HFF-Myc (cell line): ENCODE results near the gene TBC1D8.

ENCODE experiments used
- DNase-seq: peaks from one replicate; pipeline ENCODE4 v3.0.0-alpha.2; 2011; ENCODE audit warnings: low read depth; ENCODE audit errors: extremely low read depth
- H3K4me3 ChIP-seq: replicated peaks from 2 replicates; pipeline ENCODE4 v1.5.1; 2011; ENCODE audit warnings: low read depth, mild to moderate bottlenecking, control low read depth, low read length
- TF ChIP-seq, protein P1 (sequence below): IDR thresholded peaks from 2 replicates; pipeline ENCODE4 v1.5.1; 2012; ENCODE audit warnings: mild to moderate bottlenecking, low read depth, low read length, control low read depth; ENCODE audit errors: missing control alignments

Gene TBC1D8

GRCh38 chr2:101152272-101153076 is 1.3 kb upstream of the TBC1D8 start:
- peak overlapping the region; percentile 42; the same call in 1 of the 2 replicates for H3K4me3 ChIP-seq
- no peak for DNase-seq
- TF ChIP-seq, protein P1, sequence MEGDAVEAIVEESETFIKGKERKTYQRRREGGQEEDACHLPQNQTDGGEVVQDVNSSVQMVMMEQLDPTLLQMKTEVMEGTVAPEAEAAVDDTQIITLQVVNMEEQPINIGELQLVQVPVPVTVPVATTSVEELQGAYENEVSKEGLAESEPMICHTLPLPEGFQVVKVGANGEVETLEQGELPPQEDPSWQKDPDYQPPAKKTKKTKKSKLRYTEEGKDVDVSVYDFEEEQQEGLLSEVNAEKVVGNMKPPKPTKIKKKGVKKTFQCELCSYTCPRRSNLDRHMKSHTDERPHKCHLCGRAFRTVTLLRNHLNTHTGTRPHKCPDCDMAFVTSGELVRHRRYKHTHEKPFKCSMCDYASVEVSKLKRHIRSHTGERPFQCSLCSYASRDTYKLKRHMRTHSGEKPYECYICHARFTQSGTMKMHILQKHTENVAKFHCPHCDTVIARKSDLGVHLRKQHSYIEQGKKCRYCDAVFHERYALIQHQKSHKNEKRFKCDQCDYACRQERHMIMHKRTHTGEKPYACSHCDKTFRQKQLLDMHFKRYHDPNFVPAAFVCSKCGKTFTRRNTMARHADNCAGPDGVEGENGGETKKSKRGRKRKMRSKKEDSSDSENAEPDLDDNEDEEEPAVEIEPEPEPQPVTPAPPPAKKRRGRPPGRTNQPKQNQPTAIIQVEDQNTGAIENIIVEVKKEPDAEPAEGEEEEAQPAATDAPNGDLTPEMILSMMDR, result peak; percentile 57

DNA sequence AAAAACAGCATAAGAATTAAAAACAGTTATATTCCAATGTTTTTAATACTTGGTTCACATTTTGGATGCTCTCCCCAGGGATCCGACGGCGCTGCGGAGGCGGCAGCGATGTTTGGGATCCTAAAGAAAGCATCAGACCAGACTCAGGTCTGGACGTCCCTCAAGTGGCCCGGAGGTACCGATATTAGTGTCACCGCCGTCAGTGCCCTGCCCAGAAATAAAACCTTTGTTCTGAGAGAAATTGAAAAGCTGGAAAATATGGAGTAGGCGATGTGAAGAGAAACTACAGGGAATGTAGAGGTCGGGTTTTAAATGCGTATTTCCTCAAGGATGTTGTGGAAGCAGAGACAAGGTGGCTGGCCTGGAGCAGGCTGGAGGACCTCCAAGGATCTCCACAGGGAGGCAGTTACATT is 683 bp upstream of the TBC1D8 start:
- no peak for DNase-seq
- TF ChIP-seq, protein P1, result no peak

GRCh38 chr2:101150306-101151145 is 656 bp downstream of the TBC1D8 start:
- TF ChIP-seq, protein P1, result no peak
- peak overlapping the region; percentile 64 for H3K4me3 ChIP-seq
- DNase-seq, result no peak

More for the DNA sequence above, 683 bp upstream of the TBC1D8 start:
- peak overlapping the region; percentile 42 for H3K4me3 ChIP-seq

GRCh38 chr2:101149241-101150192 is 1.7 kb downstream of the TBC1D8 start:
- peak overlapping the region; percentile 64 for H3K4me3 ChIP-seq
- TF ChIP-seq, protein P1, result no peak

GRCh38 chr2:101148777-101149176 is 2.4 kb downstream of the TBC1D8 start:
- TF ChIP-seq, protein P1, result no peak
- no peak overlapping the region for H3K4me3 ChIP-seq
- no peak for DNase-seq

More at GRCh38 chr2:101149241-101150192, 1.7 kb downstream of the TBC1D8 start:
- DNase-seq, result no peak

DNA sequence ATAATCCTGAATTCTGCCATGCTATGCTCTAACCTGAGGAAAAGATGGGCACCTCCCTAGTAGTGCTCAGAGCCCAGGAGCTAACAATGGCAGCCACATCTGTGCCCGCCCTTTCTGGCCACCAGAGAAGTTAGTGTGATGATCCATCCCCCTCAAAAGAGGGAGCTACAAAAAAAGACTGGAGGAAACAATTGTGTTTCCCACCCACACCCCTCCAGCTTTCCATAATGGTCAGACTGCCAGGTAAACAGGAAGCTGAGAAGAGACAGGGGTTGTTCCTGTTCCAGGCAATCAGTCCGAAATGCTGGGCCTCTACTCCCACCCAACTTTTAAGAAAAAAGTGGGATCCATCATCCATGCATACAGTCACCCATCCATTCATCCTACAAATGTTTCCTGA is 3.2 kb downstream of the TBC1D8 start:
- H3K4me3 ChIP-seq, result no peak overlapping the region
- TF ChIP-seq, protein P1, result no peak
- DNase-seq, result no peak
